NCI-H226 (cell line): ENCODE results near the gene PCBP3.
"Not testable (repeated sequence)": the region's sequence is repeated elsewhere in the genome, so short reads cannot be mapped to it uniquely, and the experiment has no call there.

Experiments used
- DNase-seq: peaks from one replicate; pipeline ENCODE4 v3.0.0-alpha.2; 2015

The PCBP3 gene

DNA sequence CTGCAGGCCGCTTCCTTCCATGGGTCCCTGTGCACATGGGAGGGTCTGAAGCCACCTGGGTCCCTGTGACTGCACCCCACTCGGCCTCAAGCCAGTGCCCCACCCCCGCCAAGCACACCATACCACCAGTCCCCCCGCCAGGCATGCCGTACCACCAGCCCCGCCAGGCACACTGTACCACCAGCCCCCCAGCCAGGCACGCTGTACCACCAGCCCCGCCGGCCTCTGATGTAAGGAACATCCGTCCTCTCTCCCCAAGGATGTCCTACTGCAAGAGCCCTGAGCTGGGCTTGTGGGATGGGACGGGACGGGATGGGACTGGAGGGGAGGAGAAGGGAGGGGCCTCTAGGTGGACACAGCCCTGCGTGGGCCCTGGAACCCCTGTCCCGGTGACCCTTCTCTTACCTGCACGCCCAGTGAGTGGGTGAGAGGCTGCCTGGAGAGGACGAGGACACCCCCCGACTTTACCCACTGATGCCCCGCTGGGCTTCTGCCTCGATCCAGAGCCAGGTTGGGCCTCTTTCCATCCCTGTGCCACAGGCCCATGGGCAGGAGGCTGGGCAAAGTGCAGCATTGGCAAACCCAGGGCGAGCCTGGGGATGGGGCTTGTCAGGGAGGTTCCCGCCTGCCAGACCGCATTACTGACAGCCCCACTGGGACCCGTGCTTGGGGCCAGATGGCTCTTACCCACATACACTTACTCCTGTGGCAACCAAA, 297.3 kb downstream of the PCBP3 start:
- no peak for DNase-seq

DNA sequence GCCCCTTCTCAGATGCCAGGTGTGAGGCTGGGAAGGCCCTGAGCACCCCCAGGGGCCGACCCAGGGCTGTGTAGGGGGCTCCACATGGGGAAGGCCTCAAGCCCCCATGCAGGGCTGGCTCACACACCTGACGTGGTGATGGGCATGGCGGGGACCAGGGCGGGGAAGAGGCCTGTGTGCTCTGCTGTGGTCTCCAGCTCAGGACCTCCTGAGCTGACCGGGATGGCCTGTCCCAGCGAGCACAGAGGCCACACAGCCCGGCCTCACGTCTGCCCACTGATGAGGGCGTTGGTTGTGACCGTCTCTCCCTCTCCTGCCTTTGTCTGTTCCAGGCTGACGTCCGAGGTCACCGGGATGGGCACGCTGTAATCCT, 297.8 kb downstream of the PCBP3 start:
- DNase-seq: no peak

DNA sequence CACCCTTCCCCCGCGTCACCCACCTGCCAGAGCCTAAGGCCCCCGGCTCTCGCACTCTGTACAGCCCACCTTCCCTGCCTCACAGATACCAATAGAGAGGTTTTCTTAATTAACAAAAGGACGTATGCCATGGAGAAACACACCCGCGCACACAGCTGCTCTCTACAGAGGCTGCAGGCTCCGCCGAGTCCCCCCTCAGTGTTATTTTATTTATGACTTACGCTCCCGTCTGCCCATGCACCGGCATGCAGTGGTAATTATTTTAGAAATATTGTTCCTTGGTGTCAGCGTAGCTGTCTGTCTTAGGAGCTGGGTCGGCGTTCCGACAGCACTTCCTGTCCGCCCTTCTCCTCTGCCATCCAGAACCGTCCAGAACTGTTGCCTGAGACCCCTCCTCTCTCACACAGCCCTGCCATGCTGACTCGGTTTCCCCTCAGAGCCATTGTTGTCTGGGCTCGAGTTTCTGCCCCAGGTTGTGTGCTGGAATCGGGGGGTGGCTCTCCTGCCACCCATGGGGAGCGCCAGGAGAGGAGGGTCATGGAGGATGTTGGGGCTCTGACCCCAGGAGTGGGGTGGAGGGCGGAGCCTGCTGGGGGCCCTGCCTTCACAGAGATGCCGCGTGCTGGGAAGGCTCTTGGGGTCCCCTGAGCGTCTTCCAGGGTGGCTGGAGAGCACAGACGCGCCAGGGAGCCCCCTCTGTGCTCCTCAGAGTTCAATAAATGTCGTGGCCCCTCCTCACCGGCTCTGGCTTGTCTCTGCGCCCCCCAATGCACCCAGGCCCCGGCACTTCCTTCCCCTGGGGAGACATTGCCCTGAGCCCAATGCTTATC, 298.4 kb downstream of the PCBP3 start:
- no peak for DNase-seq

DNA sequence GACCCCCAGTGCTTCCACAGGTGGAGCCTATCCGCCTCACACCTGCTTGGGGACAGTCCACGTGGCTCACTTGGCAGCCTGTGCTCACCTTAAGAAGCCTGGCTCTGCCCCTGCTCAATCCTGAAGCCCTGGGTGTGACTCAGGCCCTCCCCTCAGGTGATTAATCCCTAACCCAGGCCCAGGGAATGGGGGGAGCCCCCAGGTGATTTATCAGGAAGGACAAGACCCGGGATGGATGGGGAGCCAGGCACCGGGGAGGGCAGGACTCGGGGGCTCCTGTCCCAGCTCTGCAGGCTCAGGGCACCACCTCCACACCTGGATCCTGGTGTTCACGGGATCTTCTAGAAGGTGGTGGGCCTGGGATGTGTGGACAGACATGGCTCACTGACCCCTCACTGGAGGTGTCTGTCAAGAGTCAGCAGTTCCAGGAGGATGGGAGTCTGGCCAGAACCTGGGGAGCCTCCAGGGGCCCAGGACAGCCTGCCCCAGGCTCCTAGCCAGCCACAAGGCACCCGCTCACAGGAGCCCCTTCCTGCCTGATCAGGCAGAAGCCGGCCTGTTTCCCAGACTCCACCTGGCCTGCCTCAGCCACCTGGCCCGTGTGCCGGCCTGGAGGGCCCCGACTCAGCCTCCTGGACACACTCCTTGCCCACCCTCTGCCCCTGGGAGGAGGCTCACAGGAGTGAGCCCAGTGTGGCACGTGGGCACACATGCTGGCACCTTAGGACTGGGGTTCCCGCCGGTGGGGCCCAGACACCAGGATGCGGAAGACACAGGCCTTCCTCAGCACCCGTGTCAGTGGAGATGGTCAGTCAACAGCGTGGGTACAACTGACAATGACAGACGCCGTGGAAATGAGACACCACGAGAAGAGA, 299.5 kb downstream of the PCBP3 start:
- DNase-seq: no peak

DNA sequence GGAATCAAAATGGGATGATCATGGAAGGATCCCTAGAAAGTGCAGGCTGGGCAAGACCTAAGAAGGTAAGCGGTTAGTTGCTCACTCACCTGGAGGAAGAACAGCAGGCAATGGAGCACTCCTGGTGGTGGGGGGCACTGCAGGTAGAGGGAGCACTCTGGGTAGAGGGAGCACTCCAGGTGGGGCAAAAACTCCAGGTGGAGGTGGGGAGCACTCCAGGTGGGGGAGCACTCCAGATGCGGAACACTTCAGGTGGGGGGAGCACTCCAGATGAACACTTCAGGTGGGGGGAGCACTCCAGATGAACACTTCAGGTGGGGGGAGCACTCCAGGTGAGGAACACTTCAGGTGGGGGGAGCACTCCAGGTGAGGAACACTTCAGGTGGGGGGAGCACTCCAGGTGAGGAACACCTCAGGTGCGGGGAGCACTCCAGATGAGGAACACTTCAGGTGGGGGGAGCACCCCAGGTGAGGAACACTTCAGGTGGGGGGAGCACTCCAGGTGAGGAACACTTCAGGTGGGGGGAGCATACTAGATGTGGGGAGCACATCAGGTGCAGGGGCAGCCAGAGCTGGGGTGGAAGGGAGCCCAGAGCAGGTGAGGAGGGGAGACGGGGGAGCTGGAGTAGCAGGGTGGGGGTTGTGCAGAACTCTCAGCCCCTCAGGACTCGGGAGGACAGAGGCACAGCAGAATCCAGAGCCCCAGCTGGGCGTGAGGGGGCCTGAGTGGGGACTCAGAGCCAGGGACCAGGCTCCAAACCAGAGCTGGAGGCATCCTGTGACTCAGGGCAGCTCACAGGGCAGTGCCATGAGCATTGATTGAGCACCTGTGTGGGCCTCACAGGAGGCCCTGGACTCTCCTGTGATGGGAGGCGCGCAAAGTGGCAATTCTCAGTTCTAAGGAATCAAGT, 300.4 kb downstream of the PCBP3 start:
- DNase-seq: no peak

DNA sequence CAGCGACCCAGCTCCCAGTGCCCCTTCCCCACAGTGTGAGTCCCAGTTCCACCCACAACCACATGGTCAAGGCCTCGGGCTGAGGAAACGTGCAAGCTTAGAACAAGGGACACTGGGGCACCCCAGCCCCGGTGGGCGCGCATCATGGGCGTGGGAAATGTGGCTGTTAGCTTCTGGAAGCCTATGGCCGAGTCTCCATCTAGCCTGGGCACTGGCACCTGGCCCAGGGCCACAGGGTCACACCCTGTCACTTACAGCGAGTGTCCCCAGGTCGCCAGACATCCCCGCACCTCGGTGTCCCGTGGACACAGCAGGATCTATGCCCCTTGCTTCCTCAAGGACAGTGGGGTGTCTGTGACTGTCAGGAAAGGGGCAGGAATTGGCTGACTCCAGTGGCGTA, 301.1 kb downstream of the PCBP3 start:
- no peak for DNase-seq

DNA sequence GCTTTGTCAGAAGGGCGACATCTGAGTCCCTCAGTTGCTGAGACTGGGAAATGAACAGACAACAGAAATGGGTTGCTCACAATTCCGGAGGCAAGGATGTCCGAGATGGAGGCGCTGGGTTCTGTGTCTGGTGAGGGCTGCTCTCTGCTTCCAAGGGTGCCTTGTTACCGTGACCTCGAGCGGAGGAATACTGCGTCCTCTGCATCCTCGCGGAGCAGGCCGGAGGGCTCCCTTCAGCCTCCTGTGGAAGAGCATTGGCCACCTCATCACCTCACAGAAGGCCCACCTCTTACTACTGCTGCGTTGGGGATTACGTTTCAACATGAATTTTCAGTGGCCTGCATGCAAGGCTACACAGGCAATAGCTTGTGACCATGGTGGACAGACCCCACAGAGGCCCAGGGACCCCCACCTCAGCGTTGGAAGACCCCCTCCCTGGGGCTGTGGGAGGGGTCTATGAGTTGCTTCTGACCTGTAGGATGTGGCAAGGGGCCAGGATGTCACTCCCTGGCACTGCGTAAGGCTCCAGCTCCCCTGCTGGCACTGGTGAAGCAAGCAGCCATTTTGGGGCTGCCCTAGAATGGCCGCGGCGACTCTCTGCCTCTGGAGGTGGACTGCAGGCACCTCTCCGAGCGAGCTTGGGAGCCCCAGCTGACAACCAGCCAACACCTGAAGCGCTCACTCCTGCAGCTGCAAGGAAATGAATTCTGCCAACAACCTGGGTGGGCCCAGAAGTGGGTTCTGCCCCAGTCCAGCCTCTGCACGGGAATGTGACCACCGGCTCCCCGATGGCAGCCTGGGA, 301.7 kb downstream of the PCBP3 start:
- no peak for DNase-seq

DNA sequence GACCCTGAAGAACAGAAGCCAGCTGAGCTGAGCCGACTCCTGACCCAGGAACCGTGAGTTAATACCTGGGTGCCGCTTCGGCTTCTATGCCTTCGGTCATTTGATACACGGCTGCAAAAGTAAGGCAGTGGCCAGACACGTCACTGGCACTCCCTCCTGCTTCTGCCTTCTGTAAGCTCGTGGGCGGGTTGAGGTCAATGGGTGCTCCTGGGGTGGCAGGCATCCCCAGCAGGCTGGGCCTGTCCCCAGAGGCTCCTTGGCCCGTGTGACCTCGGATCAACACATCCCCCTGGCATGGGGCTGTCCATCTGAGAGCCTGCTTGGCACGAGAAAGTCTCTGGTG, 302.3 kb downstream of the PCBP3 start:
- no peak for DNase-seq

DNA sequence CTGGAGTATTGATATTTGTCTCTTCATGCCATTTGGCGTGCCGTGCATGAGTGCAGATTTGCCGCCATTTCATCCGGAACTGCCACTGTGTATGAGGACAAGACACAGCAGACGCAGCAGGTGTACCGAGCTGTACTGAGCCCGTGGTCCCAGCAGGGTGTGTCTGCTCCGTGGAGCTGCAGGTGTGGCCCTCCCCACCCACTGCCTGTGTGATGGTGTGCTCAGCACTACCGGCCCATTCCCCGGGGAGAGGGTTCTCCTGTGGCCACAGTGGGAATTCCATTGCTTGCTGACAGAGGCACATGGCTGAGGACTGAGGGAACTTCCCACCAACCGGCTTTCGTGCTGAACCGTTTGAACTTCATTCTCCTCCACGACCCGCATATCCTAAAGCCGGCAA, 303.8 kb downstream of the PCBP3 start:
- DNase-seq: no peak

DNA sequence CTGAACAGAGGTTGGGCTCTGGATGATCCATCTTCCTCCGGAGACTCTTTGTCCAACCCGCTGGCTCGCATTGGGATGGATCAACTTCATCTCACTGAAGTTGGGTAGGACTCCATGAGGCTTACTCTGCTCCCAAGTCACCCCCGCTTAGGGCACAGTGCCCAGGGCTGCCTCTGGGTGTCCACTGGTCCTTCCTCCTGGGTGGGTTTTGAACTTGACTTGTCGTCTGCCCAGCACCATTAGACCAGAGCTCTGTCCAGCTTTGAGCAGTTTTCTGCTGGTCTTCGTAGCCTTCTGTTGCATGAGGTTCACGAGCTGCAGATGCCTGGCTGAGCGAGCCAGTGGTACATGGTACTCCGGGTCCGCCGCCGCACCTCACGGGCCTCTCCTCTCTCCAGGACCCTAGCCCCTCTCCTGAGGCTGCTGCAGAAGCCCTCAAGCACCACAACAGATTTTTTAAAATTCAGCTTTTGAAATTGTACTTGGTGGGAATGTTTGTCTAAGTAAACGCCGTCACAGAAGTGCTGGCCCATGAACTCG, 304.3 kb downstream of the PCBP3 start:
- DNase-seq: no peak

DNA sequence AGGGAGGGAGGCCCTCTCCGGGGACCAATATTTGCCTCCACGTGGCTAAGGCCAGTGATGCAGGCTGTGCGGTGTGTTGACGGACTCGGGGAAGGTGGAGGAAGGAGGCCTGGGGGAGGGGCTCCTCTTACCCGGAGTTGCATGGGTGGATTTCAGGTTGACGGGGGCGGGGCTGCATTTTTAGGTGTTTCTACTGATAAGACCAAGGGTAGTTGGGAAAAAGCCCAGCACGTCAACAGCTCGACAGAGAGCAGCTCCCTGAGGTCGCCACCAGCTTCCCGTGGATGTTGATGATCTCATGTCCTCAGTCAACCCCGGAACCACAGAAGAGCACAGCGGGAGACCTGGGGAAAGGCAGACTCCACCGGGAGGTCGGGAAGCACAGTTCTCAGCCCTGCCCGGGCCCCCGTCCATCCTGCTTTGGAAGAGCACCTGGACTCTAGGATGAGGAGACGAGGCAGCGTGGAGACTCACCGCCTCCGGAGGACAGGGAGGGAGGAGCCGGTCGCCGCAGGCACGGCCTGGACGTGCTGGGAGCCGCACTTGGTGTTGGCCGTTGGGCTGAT, 305.1 kb downstream of the PCBP3 start:
- DNase-seq: no peak

DNA sequence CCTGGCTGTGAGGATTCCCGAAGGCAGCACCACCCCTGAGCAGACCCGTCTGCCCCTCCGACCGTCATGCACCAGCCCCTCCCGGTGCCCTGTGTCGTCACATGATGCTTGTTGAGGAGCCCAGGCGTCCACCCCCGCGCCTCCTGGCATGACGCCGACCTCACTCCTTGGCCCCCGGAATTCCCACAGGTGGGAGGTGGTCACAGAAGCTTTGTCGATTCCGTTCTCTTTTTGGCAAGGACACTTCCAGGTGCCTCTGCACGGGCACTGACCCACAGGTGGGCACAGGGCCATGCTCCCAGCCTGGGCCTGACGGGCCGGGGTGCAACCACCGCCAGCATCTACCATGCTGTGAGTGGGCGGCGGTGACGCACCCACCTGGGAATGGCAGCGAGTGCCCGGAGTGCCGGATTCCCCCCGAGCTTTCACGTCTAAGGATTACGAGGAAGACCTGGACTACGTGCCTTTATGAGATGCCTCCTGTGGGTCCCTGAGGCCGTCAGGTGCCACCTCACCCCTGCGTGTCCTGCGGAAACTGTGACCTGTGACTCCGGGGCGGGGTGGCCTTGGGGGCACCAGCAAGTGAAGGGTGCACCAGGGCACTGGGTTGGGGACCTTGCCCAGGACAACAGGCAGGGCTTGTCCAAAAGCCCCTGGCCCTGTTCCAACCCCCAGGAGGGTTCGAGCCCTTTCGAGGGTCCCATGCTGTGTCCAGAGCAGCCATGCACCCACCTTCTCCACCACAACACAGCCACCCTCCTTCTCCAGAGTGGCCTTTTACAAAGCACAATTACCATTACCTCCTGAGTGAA, 306.6 kb downstream of the PCBP3 start:
- no peak for DNase-seq

DNA sequence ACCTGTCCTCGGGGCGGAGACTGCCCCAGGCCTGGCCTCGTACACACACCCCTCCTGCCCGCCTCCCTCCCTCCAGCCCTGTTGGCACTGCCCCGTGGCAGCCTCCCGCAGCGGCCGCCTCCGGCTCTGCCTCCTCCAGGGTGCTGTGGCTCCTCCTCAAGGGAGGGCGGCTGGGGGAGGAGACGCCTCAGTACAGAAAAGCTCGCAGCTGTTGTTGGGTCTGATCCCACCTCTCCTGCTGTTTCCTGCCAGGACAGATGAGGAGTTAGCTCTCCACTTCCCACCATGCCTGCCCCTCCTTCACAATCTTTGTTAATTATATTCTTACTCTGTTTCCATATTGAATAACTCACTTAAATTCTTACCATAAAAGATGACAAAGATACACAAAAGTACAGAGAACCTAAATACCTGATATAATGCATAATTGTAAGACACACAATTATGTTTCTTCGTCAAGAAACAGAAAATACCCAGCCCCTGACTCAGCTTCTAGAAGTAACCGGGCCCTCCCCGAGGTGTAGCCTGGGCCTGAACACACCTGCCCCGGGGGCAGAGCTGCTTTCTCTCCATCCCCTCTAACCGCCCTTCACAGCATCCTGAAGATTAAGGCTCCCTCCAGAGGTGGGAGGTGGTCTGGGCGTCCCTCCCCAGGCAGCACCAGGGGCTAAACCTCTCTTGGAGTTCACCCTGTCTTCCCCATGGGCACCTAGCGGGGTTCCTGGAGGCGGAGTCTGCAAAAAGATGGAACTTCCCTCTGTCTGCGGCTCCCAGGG, 307.4 kb downstream of the PCBP3 start:
- DNase-seq: peak; percentile 84

DNA sequence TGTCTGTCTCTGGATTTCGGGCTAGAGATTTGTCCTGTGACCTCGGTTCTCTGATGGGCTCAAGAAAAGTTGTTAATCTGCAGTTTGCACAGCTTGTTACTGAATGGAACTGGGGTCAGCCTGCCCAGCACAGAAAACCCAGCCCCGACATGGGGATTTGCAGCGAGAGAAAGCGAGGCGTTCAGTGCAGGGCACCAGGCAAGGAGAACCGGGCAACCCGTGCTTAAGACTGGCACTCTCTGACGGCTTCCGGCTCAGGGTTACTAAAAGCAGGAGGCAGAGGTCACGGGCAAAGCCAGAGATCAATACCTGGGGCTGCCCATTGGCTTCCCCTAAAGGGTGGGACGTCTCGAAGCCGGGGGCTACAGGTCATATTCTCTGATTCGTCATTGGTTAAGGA, 308.2 kb downstream of the PCBP3 start:
- no peak for DNase-seq

DNA sequence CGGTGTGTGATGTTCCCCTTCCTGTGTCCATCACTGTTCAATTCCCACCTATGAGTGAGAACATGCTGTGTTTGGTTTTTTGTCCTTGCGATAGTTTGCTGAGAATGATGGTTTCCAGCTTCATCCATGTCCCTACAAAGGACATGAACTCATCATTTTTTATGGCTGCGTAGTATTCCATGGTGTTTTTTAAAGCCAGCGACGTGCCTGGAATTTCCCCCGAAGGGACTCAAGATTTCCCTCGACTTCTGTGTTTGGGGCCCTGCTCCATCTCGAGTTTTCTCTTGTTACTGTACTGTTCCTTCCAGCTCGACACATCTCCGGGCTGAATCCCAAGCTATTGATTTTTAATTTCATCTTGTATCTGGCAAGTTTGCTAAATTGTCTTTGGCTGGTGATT, 309.0 kb downstream of the PCBP3 start:
- DNase-seq: not testable (repeated sequence)

DNA sequence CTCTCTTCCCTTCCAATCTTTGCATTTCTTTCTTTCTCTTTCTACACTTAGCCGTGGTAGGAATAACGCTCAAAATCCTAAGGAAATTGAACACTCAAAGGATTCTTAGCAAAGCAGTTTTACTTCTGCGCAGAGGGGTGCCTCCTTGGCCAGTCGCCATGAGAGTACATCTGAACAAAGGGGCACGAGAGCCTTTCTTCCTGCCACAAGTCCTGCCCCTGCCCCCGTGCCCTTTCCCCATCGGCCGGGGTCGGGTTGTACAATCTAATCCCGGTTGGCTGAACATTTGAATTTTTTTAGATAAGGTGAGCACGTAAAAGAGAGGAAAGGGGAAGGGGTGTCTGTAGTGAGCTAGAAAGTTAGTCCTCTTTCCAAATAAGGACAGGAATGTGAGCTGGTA, 309.4 kb downstream of the PCBP3 start:
- DNase-seq: no peak

DNA sequence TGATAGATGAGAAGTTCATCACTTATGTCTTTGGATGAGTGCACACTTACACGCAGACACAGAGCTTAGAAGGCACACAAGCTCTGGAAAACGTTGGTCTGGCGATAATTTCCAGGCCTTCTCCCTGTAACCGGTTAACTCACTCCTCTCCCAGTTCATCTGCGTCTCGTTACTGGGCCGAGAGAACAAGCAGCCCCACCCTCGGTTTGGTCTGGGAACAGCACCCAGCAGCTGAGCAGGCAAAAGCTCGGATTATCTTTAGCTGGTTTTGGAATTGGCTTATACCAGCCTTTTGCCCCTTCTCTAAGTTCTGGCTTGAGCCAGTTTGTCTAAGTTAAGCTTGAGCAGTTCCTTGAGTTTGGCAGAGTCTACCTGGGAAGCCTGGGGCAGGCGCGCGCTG, 310.7 kb downstream of the PCBP3 start:
- DNase-seq: no peak

DNA sequence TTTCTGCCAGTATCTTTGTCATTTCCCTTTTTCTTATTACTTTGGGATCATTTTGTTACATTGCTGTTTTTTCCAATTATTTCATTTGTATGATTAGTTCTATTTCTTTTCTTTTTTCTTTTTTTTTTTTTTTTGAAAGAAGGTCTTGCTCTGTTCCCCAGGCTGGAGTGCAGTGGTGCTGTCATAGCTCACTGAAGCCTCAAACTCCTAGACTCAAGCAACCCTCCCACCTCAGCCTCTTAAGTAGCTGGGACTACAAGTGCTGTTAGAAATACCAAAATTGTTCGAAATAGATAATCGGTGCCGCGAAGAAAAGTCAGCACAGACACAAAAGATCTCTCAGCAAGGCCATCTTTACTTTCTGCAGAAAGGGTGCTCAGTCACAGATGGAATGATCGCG, 311.4 kb downstream of the PCBP3 start:
- DNase-seq: no peak

DNA sequence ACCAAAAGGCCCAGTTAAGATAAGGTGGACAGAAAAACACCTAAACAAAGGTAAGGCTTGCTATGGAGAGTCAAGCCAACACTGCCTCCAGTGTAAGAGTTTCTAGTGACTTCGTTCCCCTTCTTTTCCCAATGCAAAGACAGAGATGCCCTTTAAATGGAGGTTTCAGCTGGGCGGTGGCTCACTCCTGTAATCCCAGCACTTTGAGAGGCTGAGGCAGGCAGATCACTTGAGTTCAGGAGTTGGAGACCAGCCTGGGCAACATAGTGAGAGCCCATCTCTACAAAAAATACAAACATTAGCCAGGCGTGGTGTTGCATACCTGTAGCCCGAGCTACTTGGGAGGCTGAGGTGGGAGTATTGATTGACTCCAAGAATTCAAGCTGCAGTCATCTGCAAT, 314.0 kb downstream of the PCBP3 start:
- DNase-seq: no peak
